Measurements from ENCODE around the gene CHKB.
A peak's percentile ranks its signal among the peaks of the same experiment; 100 is the strongest.

Gene CHKB

DNA sequence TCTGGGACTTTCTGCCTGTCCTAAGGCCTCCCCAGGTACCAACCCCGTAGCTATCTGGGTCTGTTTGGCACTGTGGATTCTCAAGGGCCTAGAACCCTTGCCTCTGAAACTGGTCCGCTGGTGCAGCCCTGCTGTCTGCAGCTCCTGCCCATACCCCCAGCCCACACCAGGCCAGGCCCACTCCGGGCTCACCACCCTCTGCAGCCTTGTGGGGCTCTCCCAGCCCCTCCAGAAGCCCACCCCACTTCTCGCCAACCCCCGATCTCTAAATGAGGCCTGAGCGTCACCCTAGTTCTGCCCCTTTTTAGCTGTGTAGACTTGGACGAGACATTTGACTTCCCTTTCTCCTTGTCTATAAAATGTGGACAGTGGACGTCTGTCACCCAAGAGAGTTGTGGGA lies 32.3 kb downstream of the CHKB start:
- H3K4me2 ChIP-seq (ENCODE audit: low read length): no peak overlapping the region
- H3K36me3 ChIP-seq (ENCODE audit: insufficient read depth, low read length): no peaks in the 10 kb centered on the region
- peaks cover 69% of the 10 kb centered on the region for H3K27me3 ChIP-seq (ENCODE audit: control insufficient read depth, insufficient read depth, low read length)
- H3K4me1 ChIP-seq (ENCODE audit: control insufficient read depth, insufficient read depth, low read length): no peaks in the 10 kb centered on the region
- no peak overlapping the region for H3K9ac ChIP-seq (ENCODE audit: low read depth, low read length)
- no peak overlapping the region for H3K4me3 ChIP-seq (ENCODE audit: low read length)
- H3K9me3 ChIP-seq (replicated peaks; ENCODE audit: low read length): no peaks in the 10 kb centered on the region

DNA sequence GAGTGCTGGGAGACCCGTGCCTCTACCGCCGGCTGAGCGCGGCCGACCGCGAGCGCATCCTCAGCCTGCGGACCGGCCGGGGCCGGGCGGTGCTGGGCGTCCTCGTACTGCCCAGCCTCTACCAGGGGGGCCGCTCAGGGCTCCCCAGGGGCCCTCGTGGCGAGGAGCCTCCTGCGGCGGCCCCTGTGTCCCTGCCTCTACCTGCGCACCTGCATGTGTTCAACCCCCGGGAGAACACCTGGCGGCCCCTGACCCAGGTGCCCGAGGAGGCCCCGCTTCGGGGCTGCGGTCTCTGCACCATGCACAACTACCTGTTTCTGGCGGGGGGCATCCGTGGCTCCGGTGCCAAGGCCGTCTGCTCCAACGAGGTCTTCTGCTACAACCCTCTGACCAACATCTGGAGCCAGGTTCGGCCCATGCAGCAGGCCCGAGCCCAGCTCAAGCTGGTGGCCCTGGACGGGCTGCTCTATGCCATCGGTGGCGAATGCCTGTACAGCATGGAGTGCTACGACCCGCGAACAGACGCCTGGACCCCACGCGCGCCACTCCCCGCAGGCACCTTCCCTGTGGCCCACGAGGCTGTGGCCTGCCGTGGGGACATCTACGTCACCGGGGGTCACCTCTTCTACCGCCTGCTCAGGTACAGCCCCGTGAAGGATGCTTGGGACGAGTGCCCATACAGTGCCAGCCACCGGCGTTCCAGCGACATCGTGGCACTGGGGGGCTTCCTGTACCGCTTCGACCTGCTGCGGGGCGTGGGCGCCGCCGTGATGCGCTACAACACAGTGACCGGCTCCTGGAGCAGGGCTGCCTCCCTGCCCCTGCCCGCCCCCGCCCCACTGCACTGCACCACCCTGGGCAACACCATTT lies 33.5 kb downstream of the CHKB start:
- Histone ChIP-seq H3K4me1 (ENCODE audit: control insufficient read depth, insufficient read depth, low read length) (peaks cover 3% of the 10 kb centered on the region), H3K27me3 (ENCODE audit: control insufficient read depth, insufficient read depth, low read length) (peaks cover 77% of the 10 kb centered on the region), H3K36me3 (ENCODE audit: insufficient read depth, low read length) (no peaks in the 10 kb centered on the region), H3K4me2 (ENCODE audit: low read length) (no peak overlapping the region), H3K9me3 (replicated peaks; ENCODE audit: low read length) (no peaks in the 10 kb centered on the region), H3K4me3 (ENCODE audit: low read length) (no peak overlapping the region), H3K9ac (ENCODE audit: low read depth, low read length) (no peak overlapping the region)

DNA sequence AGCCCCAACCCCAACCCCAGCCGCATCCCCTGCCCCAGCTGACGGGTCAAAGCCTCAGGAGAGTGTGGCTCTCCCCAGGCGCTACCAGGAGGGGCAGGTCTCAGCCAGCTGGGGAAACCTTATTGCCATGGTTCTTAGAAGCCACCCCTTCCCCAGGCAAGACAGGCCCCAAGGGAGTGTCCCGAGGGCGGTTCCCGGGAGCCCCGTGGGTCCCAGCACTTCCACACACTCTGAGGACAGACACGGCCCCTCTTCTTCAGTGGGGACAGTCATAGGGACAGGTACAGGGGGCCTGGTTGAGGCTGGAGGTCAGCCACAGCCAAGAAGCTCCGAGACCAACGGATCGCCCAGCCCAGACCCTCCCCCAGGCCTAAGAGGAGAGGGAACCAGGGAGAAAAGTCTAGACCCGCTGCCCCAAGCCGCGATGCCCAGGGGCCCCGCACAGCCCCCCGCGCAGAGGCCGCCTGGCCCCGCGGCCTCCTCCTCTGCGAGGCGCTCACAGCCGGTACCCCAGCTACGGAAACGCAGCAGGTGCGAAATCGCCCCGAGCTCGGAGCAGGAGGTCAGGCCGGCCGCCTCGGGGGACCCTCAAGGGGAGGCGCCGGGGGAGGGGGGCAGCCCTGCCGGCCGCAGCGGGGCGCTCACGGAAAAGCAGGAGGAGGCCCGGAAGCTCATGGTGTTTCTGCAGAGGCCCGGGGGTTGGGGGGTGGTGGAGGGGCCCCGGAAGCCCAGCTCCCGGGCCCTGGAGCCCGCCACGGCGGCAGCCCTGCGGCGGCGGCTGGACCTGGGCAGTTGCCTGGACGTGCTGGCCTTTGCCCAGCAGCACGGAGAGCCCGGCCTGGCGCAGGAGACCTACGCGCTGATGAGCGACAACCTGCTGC lies 34.4 kb downstream of the CHKB start:
- H3K9ac ChIP-seq (ENCODE audit: low read depth, low read length): no peak overlapping the region
- H3K9me3 ChIP-seq (replicated peaks; ENCODE audit: low read length): no peaks in the 10 kb centered on the region
- peaks cover 8% of the 10 kb centered on the region for H3K4me1 ChIP-seq (ENCODE audit: control insufficient read depth, insufficient read depth, low read length)
- no peak overlapping the region for H3K4me3 ChIP-seq (ENCODE audit: low read length)
- H3K36me3 ChIP-seq (ENCODE audit: insufficient read depth, low read length): no peaks in the 10 kb centered on the region
- H3K27me3 ChIP-seq (ENCODE audit: control insufficient read depth, insufficient read depth, low read length): peaks cover 78% of the 10 kb centered on the region
- H3K4me2 ChIP-seq (ENCODE audit: low read length): no peak overlapping the region

DNA sequence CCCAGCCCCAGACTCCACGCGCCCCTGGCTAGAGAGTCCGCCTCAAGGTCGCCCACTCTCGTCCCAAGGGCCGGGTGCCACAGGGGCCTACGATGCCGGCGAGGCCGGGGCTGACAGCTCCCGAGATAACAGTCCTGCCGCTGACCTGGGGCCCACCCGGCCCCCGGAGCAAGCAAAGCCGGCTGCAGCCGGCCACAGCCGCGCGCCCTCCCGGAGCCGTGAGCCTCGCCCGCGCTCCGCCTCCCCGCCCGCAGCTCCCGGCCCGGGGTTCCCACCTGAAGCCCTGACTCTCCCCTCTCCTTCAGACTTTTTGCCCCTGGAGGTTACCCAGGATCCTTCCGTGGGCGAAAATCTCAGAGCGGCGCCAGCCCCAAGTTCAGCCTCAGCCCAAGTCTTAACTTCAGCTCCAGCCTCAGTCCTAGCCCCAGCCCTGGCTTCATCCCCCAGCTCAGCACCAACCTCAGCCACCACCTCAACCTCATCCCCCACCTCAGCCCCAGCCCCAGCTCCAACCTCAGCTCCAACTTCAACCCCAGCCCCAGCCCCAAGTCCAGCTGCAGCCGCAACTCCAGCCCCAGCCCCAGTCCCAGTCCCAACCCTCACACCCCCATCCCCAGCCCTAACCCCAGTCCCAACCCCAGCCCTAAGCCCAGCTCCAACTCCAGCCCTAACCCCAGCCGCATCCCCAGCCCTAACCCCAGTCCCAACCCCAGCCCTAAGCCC lies 35.2 kb downstream of the CHKB start:
- peaks cover 73% of the 10 kb centered on the region for H3K27me3 ChIP-seq (ENCODE audit: control insufficient read depth, insufficient read depth, low read length)
- no peaks in the 10 kb centered on the region for H3K9me3 ChIP-seq (replicated peaks; ENCODE audit: low read length)
- no peak overlapping the region for H3K4me2 ChIP-seq (ENCODE audit: low read length)
- H3K36me3 ChIP-seq (ENCODE audit: insufficient read depth, low read length): no peaks in the 10 kb centered on the region
- H3K4me1 ChIP-seq (ENCODE audit: control insufficient read depth, insufficient read depth, low read length): peaks cover 8% of the 10 kb centered on the region
- H3K9ac ChIP-seq (ENCODE audit: low read depth, low read length): no peak overlapping the region
- no peak overlapping the region for H3K4me3 ChIP-seq (ENCODE audit: low read length)

DNA sequence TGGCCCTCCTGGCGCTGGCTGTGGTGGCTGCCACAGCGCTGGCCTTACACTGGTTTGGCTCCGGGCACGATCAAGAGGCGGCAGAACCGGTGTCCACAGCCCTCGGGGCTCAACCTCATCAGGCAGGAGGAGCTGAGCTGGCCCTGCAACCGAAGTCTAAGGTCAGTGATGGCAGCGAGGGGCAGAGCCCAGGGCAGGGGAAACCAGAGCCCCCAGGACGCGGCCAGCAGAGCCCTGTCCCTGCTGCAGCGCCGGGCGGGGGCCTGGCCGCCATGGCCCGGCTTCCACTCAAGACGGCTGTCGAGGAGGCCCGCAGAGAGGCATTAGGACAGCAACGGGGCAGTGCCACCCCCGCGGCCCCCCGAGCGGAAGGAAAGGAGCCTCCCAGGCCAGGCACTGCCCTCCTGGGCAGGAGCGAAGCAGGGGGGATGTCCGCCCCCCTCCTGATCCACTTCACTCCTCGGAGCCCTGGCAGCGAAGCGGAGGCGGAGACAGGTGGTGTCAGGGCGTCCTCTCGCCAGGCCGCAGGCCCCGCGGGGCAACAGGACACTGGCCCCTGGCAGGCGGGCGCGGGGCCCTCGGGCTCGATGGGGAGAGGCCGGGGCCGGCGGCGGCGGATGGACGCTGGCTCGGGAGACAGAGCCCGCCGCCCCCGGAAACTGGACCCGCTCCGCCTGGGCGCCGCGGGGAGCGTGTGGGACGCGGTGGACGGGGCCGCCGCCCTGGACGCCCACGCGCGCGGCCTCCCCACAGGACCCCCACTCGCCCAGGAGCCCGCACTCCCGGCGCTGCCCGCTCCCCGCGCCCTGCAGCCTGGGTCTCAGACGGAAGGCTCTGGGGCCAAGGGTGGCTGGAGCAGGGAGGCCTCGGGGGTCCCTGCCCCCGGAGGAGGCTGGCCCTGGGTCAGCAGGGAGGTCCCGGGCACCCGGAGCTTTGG lies 36.1 kb downstream of the CHKB start:
- H3K36me3 ChIP-seq (ENCODE audit: insufficient read depth, low read length): no peaks in the 10 kb centered on the region
- no peaks in the 10 kb centered on the region for H3K9me3 ChIP-seq (replicated peaks; ENCODE audit: low read length)
- H3K27me3 ChIP-seq (ENCODE audit: control insufficient read depth, insufficient read depth, low read length): peaks cover 67% of the 10 kb centered on the region
- H3K4me1 ChIP-seq (ENCODE audit: control insufficient read depth, insufficient read depth, low read length): peaks cover 14% of the 10 kb centered on the region
- no peak overlapping the region for H3K9ac ChIP-seq (ENCODE audit: low read depth, low read length)
- H3K4me2 ChIP-seq (ENCODE audit: low read length): no peak overlapping the region
- no peak overlapping the region for H3K4me3 ChIP-seq (ENCODE audit: low read length)

DNA sequence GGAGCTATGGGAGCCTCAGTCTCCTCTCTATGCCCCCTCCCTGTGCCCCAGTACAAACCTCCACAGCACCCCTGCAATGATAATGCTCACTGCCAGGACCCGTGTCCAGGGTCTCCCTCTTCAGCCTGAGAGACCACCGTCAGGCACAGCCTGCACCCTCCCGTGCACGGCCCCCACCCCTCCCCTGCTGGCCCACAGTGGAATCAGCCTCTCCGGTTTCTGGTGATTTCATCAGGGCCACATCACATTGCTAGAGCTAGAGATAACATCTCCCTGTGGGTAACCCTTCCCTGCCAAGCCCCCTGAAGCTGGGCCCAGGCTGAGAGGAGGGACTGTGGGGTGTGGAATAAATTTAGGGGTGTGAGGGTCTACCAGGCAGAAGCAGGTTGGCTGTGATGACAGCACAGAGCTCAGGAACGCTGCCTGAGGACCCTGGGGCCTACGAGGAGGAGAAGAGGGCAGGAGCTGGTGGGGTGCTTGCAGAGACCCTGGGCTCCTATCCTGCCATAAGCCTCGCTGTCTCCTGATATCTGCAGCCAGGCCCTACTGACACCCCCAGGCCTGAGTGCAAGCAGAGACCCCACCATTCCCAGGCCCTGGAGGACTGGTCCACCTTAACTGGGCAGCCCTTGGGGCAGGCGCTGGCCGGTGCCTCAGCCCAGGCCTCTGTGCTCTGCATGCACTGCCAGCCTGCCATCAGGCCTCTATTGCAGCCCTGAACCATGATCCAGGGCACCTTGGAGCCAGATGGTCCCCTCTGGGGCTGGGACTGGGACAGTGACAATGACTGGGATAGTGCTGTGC lies 36.9 kb downstream of the CHKB start, which contains the start of gene KLHDC7B:
TSS of gene KLHDC7B (plus strand) at position 378 of the 804 bp plus-strand sequence. CDS start at position 723, 345 bp downstream.
- H3K27me3 ChIP-seq (ENCODE audit: control insufficient read depth, insufficient read depth, low read length): peaks cover 59% of the 10 kb centered on the region
- H3K4me1 ChIP-seq (ENCODE audit: control insufficient read depth, insufficient read depth, low read length): peaks cover 16% of the 10 kb centered on the region
- H3K9me3 ChIP-seq (replicated peaks; ENCODE audit: low read length): no peaks in the 10 kb centered on the region
- H3K9ac ChIP-seq (ENCODE audit: low read depth, low read length): no peak within 1 kb of the TSS
- no peak within 1 kb of the TSS for H3K4me2 ChIP-seq (ENCODE audit: low read length)
- H3K4me3 ChIP-seq (ENCODE audit: low read length): no peak within 1 kb of the TSS
- H3K36me3 ChIP-seq (ENCODE audit: insufficient read depth, low read length): no peaks in the 10 kb centered on the region

DNA sequence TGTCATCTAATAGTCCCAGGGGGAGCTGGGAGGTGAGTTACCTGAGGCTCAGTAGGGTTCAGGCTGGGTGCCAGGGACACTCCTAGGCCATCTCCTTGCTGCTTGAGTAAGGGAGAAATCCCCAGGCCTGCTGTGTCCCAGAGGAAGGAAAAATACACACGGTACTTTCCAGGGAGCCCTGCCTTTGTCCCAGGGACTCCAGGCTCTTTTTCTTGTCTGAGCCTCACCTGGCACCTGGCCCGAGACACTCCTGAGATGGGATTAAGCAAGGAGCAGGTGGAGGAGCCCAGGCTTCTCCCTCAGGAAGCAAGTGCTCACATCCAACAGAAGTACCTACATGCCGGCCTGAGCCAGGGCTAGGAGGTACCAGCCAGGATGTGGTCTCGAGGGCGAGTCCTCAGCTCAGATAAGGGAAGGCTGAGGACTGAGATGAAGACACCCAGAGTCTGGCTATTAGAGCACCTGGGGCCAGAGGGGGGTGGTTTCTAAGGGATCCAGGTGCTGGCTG lies 37.8 kb downstream of the CHKB start:
- peak overlapping the region; percentile 63 for H3K9ac ChIP-seq (ENCODE audit: low read depth, low read length)
- no peak overlapping the region for H3K4me3 ChIP-seq (ENCODE audit: low read length)
- H3K4me1 ChIP-seq (ENCODE audit: control insufficient read depth, insufficient read depth, low read length): peaks cover 22% of the 10 kb centered on the region
- peak overlapping the region; percentile 81 for H3K4me2 ChIP-seq (ENCODE audit: low read length)
- peaks cover 54% of the 10 kb centered on the region for H3K27me3 ChIP-seq (ENCODE audit: control insufficient read depth, insufficient read depth, low read length)
- no peaks in the 10 kb centered on the region for H3K36me3 ChIP-seq (ENCODE audit: insufficient read depth, low read length)
- no peaks in the 10 kb centered on the region for H3K9me3 ChIP-seq (replicated peaks; ENCODE audit: low read length)

DNA sequence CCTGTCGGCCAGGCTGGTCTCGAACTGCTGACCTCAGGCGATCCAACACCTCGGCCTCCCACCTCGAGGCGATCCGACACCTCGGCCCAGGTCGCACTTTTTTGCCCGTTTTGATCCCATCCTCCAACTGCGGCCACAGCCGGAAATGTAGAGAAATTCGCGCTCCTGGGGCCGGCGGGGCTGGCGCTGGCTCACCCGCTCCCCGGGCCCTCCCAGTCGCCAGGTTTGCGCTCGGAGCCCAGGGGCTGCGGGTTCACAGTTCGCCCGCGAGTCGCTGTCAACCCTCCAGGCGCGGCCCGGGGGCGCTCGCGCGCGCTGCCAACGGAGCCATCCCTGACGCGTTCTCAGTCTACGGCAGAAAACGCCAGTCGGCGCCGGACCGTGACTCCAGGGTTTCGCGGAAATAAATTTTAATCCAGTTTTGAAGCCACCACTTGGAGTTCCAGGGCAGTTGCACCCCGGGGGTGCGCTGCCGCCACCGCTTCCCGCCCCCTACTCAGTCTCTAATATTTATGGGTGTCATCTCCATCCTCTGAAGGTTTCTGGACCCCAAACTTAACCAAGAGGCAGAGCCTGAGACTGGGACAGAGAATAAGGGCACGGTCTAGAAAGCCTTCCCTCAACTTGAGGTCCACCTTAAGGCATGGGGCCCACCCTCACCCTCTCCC lies 38.4 kb downstream of the CHKB start:
- peaks cover 26% of the 10 kb centered on the region for H3K4me1 ChIP-seq (ENCODE audit: control insufficient read depth, insufficient read depth, low read length)
- peak overlapping the region; percentile 55 for H3K4me3 ChIP-seq (ENCODE audit: low read length)
- peak overlapping the region; percentile 63 for H3K9ac ChIP-seq (ENCODE audit: low read depth, low read length)
- H3K4me2 ChIP-seq (ENCODE audit: low read length): peak overlapping the region; percentile 81
- H3K36me3 ChIP-seq (ENCODE audit: insufficient read depth, low read length): no peaks in the 10 kb centered on the region
- peaks cover 50% of the 10 kb centered on the region for H3K27me3 ChIP-seq (ENCODE audit: control insufficient read depth, insufficient read depth, low read length)
- H3K9me3 ChIP-seq (replicated peaks; ENCODE audit: low read length): no peaks in the 10 kb centered on the region

DNA sequence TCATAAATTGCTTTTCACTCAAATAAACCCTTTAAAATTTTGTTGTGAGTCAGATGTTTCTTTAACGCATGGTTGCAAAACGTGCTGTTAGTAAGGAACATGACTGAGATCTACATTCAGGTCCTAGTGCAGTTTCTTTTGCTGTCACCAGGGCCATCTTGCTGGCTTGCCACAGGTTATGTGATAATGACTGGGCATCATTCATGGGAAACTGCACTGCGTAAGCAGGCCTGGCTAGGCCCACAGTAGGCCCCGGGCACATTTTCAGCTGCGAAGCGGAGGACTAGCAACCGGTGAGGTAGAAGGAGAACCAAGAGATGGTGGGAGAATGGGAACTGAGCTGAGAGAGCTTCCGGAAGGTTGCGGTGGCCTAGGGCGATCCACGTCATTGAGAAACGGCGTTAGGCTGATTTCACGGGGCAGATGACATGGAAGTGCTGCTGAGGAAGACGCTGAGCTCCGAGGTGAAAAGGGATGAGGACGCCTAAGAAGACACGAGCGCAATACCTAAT lies 40.2 kb downstream of the CHKB start:
- Histone ChIP-seq H3K9ac (ENCODE audit: low read depth, low read length) (no peak overlapping the region), H3K4me3 (ENCODE audit: low read length) (no peak overlapping the region)

More for the DNA sequence above, 40.2 kb downstream of the CHKB start:
- peaks cover 32% of the 10 kb centered on the region for H3K4me1 ChIP-seq (ENCODE audit: control insufficient read depth, insufficient read depth, low read length)
- no peak overlapping the region for H3K4me2 ChIP-seq (ENCODE audit: low read length)
- H3K27me3 ChIP-seq (ENCODE audit: control insufficient read depth, insufficient read depth, low read length): peaks cover 35% of the 10 kb centered on the region
- H3K36me3 ChIP-seq (ENCODE audit: insufficient read depth, low read length): no peaks in the 10 kb centered on the region
- no peaks in the 10 kb centered on the region for H3K9me3 ChIP-seq (replicated peaks; ENCODE audit: low read length)
